ENCODE results near the gene ICAM4.

DNA sequence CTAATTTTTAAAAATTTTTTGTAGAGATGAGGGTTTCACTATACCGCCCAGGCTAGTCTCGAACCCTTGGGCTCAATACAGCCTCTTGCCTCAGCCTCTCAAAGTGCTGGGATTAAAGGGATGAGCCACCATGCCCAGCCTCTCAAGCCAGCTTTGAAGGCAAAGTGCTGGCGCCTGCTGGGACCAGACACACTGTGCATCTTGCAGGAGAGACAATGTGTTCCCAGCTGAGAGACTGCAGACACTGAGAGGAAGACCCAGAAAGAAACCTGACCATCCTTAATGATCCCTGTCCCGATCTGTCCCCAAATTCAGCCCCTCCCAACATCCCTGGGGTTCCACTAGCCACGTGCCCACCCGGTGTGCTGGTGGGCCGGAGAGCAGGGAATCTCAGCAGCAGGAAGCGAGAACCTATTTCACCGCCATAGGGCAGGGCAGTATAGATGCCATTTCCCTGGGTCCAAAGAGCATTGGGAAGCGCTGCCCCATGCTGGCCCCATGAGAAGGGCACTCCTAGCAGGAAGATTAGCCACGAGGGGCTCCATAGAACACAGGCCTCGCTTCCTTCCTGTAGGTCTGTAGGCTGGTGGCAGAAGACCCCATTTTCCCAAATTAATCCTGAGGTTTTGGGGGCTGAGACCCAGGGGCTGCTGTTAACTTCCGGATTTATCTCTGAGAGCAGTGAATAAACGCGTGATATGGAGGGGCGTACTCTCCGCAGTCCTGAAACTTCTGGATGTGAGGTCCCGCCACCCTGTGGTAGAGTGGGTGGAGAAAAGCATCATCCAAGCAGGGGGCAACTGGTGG lies 45.6 kb downstream of the ICAM4 start:
- no peak for TF ChIP-seq EP300 (IDR thresholded peaks at IDR 0.05)
- TF ChIP-seq, protein P1, sequence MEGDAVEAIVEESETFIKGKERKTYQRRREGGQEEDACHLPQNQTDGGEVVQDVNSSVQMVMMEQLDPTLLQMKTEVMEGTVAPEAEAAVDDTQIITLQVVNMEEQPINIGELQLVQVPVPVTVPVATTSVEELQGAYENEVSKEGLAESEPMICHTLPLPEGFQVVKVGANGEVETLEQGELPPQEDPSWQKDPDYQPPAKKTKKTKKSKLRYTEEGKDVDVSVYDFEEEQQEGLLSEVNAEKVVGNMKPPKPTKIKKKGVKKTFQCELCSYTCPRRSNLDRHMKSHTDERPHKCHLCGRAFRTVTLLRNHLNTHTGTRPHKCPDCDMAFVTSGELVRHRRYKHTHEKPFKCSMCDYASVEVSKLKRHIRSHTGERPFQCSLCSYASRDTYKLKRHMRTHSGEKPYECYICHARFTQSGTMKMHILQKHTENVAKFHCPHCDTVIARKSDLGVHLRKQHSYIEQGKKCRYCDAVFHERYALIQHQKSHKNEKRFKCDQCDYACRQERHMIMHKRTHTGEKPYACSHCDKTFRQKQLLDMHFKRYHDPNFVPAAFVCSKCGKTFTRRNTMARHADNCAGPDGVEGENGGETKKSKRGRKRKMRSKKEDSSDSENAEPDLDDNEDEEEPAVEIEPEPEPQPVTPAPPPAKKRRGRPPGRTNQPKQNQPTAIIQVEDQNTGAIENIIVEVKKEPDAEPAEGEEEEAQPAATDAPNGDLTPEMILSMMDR (IDR thresholded peaks at IDR 0.05), result no peak

All from tibial nerve (tissue), 4 donors.